ENCODE results near the gene ETFDH. TPM values are rescaled to one million over a fixed set of nuclear protein-coding genes. Genes with fewer than 3 reads are reported as not detected.

The ETFDH gene
- total and polyA plus RNA-seq, 11 donors, result 56.1 to 289 (median 221) TPM

- Histone ChIP-seq H3K9me3 (no peaks in the 10 kb centered on the region), H3K4me1 (peaks cover 0 to 10% (median 2%) of the 10 kb centered on the region in 12 donors), H3K27me3 (no peaks in the 10 kb centered on the region), H3K4me3 (no peak overlapping the region), H3K36me3 (no peaks in the 10 kb centered on the region), H3K27ac (no peak overlapping the region)
- whole genome bisulfite sequencing, 4 donors, result 10 to 33% (median 16%) methylated on average over 1 of the region's 1 CpG
- intact Hi-C loops (cut with DNase I), result no loop called here
- no peak for TF ChIP-seq POLR2A (IDR thresholded peaks at IDR 0.05)
- DNase-seq (peak in 1 of 5 donors; percentile 13), ATAC-seq (peak in 1 of 4 donors; percentile 49)
Measured at GRCh38 chr4:158630893-158631292, 41.2 kb upstream of the ETFDH start.

DNA sequence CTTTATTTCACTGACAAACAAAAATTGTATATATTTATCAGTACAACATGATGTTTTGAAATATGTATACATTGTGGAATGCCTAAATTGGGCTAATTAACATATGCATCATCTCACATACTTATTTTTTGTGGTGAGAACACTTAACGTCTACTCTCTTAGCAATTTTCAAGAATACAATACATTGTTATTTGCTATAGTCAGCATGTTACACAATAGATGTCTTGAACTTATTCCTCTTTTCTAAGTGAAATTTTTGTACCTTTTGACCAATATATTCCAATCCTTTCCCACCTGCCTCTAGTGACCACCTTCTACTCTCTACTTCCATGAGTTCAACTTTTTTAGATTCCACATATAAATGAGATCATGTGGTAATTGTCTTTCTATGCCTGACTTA, 35.5 kb upstream of the ETFDH start:
- Histone ChIP-seq H3K36me3 (no peaks in the 10 kb centered on the region), H3K4me1 (no peaks in the 10 kb centered on the region), H3K4me3 (no peak overlapping the region), H3K27ac (no peak overlapping the region), H3K27me3 (no peaks in the 10 kb centered on the region), H3K9me3 (no peaks in the 10 kb centered on the region)
- DNase-seq (no peak), ATAC-seq (no peak)
- intact Hi-C loops (cut with DNase I), result no loop called here
- WGBS, 4 donors, result 79 to 90% (median 88%) methylated on average over 1 of the region's 1 CpG
- TF ChIP-seq POLR2A (IDR thresholded peaks at IDR 0.05), result no peak
- TF ChIP-seq, protein P1, sequence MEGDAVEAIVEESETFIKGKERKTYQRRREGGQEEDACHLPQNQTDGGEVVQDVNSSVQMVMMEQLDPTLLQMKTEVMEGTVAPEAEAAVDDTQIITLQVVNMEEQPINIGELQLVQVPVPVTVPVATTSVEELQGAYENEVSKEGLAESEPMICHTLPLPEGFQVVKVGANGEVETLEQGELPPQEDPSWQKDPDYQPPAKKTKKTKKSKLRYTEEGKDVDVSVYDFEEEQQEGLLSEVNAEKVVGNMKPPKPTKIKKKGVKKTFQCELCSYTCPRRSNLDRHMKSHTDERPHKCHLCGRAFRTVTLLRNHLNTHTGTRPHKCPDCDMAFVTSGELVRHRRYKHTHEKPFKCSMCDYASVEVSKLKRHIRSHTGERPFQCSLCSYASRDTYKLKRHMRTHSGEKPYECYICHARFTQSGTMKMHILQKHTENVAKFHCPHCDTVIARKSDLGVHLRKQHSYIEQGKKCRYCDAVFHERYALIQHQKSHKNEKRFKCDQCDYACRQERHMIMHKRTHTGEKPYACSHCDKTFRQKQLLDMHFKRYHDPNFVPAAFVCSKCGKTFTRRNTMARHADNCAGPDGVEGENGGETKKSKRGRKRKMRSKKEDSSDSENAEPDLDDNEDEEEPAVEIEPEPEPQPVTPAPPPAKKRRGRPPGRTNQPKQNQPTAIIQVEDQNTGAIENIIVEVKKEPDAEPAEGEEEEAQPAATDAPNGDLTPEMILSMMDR (IDR thresholded peaks at IDR 0.05), result no peak

DNA sequence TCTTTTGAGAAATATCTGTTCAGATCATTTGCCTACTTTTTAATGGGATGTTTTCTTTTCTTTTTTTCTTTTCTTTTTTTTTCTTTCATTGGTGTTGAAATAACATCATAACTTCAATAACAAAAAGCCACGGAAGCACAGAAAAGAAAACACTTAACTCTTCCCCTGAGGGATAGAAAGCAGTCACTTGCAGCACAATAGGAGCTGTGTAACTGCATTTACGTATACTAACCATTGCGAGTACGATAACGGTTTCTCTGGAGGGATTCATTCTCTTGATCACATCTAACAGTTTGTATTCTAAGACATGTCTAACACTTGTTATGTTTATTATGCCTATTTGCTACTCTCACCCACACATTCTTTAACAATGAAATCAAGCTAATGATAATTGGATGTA, 27.7 kb upstream of the ETFDH start:
- DNase-seq (no peak), ATAC-seq (no peak)
- H3K27me3 ChIP-seq, result no peaks in the 10 kb centered on the region
- WGBS, 4 donors, result 60 to 77% (median 75%) methylated on average over 5 of the region's 5 CpGs
- TF ChIP-seq, protein P1 (IDR thresholded peaks at IDR 0.05), result no peak
- no peak for TF ChIP-seq POLR2A (IDR thresholded peaks at IDR 0.05)
- no peaks in the 10 kb centered on the region for H3K9me3 ChIP-seq
- no peak overlapping the region for H3K27ac ChIP-seq
- intact Hi-C loops (cut with DNase I), result no loop called here
- H3K4me1 ChIP-seq, result no peaks in the 10 kb centered on the region
- no peaks in the 10 kb centered on the region for H3K36me3 ChIP-seq
- H3K4me3 ChIP-seq, result no peak overlapping the region

- TF ChIP-seq, protein P1 (IDR thresholded peaks at IDR 0.05), result no peak
- TF ChIP-seq POLR2A (IDR thresholded peaks at IDR 0.05), result no peak
- WGBS, 4 donors, result 57 to 65% (median 60%) methylated on average over 3 of the region's 3 CpGs
- Histone ChIP-seq H3K4me3 (no peak overlapping the region), H3K27me3 (no peaks in the 10 kb centered on the region), H3K9me3 (no peaks in the 10 kb centered on the region), H3K27ac (no peak overlapping the region), H3K4me1 (no peaks in the 10 kb centered on the region), H3K36me3 (no peaks in the 10 kb centered on the region)
- DNase-seq (no peak), ATAC-seq (no peak)
- intact Hi-C loops (cut with DNase I), result no loop called here
Measured at GRCh38 chr4:158644760-158645159, 27.3 kb upstream of the ETFDH start.

- DNase-seq, result no peak
- 31 to 36% (median 35%) methylated on average over 4 of the region's 4 CpGs for WGBS, 4 donors
- Histone ChIP-seq H3K27ac (no peak overlapping the region), H3K27me3 (no peaks in the 10 kb centered on the region), H3K36me3 (no peaks in the 10 kb centered on the region), H3K4me1 (peaks cover 0 to 3% (median 0%) of the 10 kb centered on the region in 12 donors), H3K4me3 (no peak overlapping the region), H3K9me3 (no peaks in the 10 kb centered on the region)
- no peak for ATAC-seq
- intact Hi-C loops (cut with DNase I), result no loop called here
- no peak for TF ChIP-seq POLR2A (IDR thresholded peaks at IDR 0.05)
- TF ChIP-seq, protein P1 (IDR thresholded peaks at IDR 0.05), result no peak
Measured at GRCh38 chr4:158649111-158649680, 22.9 kb upstream of the ETFDH start.
